Fibroblast of the conjunctiva (primary cell): Measurements from ENCODE around the gene CSTPP1.

Source experiments
- DNase-seq: peaks from one replicate; pipeline ENCODE4 v3.0.0-alpha.2; 2010; ENCODE audit warnings: low read depth

Gene CSTPP1

GRCh38 chr11:47161134-47161854 lies 224.7 kb downstream of the CSTPP1 start:
- DNase-seq: peak; percentile 60

GRCh38 chr11:47161890-47162289 lies 225.3 kb downstream of the CSTPP1 start:
- DNase-seq: no peak

- DNase-seq: no peak
These were observed 225.9 kb downstream of the CSTPP1 start for GRCh38 chr11:47162426-47162825.

- DNase-seq: no peak
These were observed 226.6 kb downstream of the CSTPP1 start for GRCh38 chr11:47163193-47163592.

- DNase-seq: no peak
These were observed 227.3 kb downstream of the CSTPP1 start for GRCh38 chr11:47163898-47164297.

GRCh38 chr11:47164321-47164720 lies 227.8 kb downstream of the CSTPP1 start:
- DNase-seq: no peak

- no peak for DNase-seq
These were observed 228.8 kb downstream of the CSTPP1 start for GRCh38 chr11:47165253-47165840.

- no peak for DNase-seq
These were observed 229.8 kb downstream of the CSTPP1 start for GRCh38 chr11:47166368-47166767.

GRCh38 chr11:47171061-47171838 lies 234.7 kb downstream of the CSTPP1 start:
- DNase-seq: no peak

- no peak for DNase-seq
These were observed 235.3 kb downstream of the CSTPP1 start for GRCh38 chr11:47171856-47172255.

GRCh38 chr11:47172740-47173336 lies 236.3 kb downstream of the CSTPP1 start:
- DNase-seq: no peak

GRCh38 chr11:47175746-47176327 lies 239.3 kb downstream of the CSTPP1 start:
- DNase-seq: no peak

GRCh38 chr11:47176328-47177228 lies 240.0 kb downstream of the CSTPP1 start, which contains the start of gene ARFGAP2:
TSS of gene ARFGAP2 (minus strand) at chr11:47176879. CDS start at chr11:47176853, 26 bp downstream.
- peak; percentile 89 for DNase-seq

- DNase-seq: peak; percentile 72
These were observed 240.8 kb downstream of the CSTPP1 start for GRCh38 chr11:47177229-47177845.

GRCh38 chr11:47177846-47178245 lies 241.3 kb downstream of the CSTPP1 start:
- no peak for DNase-seq

GRCh38 chr11:47178316-47178715 lies 241.8 kb downstream of the CSTPP1 start:
- no peak for DNase-seq

- DNase-seq: no peak
These were observed 242.4 kb downstream of the CSTPP1 start for GRCh38 chr11:47178737-47179654.

- DNase-seq: no peak
These were observed 243.1 kb downstream of the CSTPP1 start for GRCh38 chr11:47179655-47179991.

GRCh38 chr11:47180006-47180787 lies 243.6 kb downstream of the CSTPP1 start:
- no peak for DNase-seq
